ENCODE results near the gene CXorf49. TPM values are rescaled to one million over a fixed set of nuclear protein-coding genes. Genes with fewer than 3 reads are reported as not detected.

CXorf49 gene
- total RNA-seq: not detected in 2 replicates

GRCh38 chrX:71718185-71718584 is at the start of gene CXorf49:
Gene CXorf49, minus strand, starts transcription at chrX:71718285. Its CDS starts 134 bp downstream, at chrX:71718151.

GRCh38 chrX:71763049-71763448 is 45.0 kb upstream of the CXorf49 start, which contains the start of gene CXorf49B:
Gene CXorf49B, plus strand, starts transcription at chrX:71763349. Its CDS starts 75 bp downstream, at chrX:71763424.

DNA sequence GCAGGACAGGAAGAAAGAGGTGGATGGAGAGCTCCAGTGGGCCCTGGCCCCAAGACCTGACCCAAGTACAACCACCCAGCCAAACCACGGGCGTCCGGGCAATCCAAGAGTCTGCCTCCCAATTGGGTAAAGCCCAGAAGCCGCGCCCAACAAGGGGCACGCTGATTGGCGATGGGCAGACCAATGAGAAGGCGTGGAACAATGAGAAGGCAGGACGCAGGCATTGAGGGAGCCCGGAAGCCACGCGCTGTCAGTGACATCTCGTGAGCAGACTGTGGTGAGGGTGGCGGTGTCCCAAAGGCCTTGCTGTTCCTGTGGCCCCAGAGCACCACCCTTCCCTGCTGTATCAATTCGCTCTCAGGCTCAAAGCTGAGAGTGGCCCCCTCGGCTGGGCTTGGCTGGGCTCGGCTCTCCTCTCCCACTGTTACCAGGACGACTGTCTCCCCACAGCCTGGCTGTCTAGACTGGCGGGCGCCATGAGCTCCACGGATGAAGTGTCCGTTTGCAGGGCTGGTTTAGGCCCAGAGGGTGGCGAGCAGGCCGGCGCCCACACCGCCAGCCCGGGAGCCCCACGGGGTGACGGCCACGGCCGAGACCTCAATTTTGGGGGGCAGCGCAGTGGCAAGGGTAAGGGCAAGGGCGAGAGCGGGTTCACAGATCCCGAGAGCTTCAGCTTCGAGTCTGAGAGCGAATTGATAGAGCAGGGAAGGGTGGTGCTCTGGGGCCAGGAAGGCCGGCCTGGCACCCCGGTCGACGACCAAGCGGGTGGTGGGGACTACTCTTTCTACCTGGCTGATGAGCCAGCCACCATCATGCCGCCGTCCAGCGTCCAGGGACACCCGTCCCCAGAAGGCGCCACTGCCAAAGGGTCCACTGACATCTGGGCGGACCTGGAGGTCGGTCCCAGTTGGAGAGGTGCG is 50.5 kb downstream of the CXorf49 start, which contains the start of gene LOC101059915:
Gene LOC101059915, plus strand, starts transcription at position 219 of the 920 bp plus-strand sequence.

Small RNAs within 50 kb of the gene (small RNA-seq; reads per million reads assigned to genes)
- not detected for gene BX276092.4
- gene BX276092.6: not detected
- gene BX276092.8: not detected

Other genes with a start within 250 kb of the CXorf49 start
- 180 and 189 TPM in 2 replicates for gene OGT, start 185.2 kb downstream of the CXorf49 start, total RNA-seq
- 1.7 and 1.9 TPM in 2 replicates for gene GCNA, start 139.8 kb downstream of the CXorf49 start, total RNA-seq
- gene CXCR3, start 99.8 kb downstream of the CXorf49 start, total RNA-seq: not detected in 2 replicates
- not detected in 2 replicates for gene CXorf49B, start 45.1 kb upstream of the CXorf49 start, total RNA-seq
- gene NHSL2, start 192.6 kb upstream of the CXorf49 start, total RNA-seq: 38.0 and 71.1 TPM in 2 replicates

Data from thoracic aorta endothelial cell (primary cell).